Mesothelial cell of epicardium (in vitro differentiated cells): Measurements from ENCODE around the gene ECPAS. TPM values are rescaled to one million over a fixed set of nuclear protein-coding genes. Genes with fewer than 3 reads are reported as not detected.

Experiments
- DNase-seq, 2 experiments: peaks; one replicate each; pipeline ENCODE4 v3.0.0; 2021; ENCODE audit warnings: low spot score in 2 of 2; ENCODE audit not compliant: unreplicated experiment in 2 of 2
- H3K27ac Mint-ChIP-seq: 2 replicates; pipeline ENCODE4 v1.8.0; 2021; ENCODE audit warnings: mixed read lengths
- H3K27me3 Mint-ChIP-seq: 2 replicates; pipeline ENCODE4 v1.8.0; 2021; ENCODE audit warnings: low read depth, mixed read lengths
- H3K36me3 Mint-ChIP-seq: 2 replicates; pipeline ENCODE4 v1.8.0; 2021; ENCODE audit warnings: mixed read lengths
- H3K4me1 Mint-ChIP-seq: 2 replicates; pipeline ENCODE4 v1.8.0; 2021; ENCODE audit warnings: mixed read lengths
- H3K4me3 Mint-ChIP-seq: 2 replicates; pipeline ENCODE4 v1.8.0; 2021; ENCODE audit warnings: mild to moderate bottlenecking, moderate library complexity, mixed read lengths
- H3K9me3 Mint-ChIP-seq: 2 replicates; pipeline ENCODE4 v1.8.0; 2021; ENCODE audit warnings: mixed read lengths
- CTCF ChIP-seq: fragments of 200-600 bp; sonication (generic); IDR thresholded peaks from one replicate; pipeline ENCODE4 v1.5.0; 2021; ENCODE audit warnings: antibody characterized with exemption; ENCODE audit not compliant: unreplicated experiment
- total RNA-seq: library from RNA; stranded (reverse); gene quantifications from 3 replicates; pipeline ENCODE4 v1.2.1, GENCODE V29; 2021

The ECPAS gene
- total RNA-seq, 1 donor from 2014 or later: 84.7 TPM

GRCh38 chr9:111381006-111381405, 103.2 kb downstream of the ECPAS start:
- Mint-ChIP-seq H3K4me1 (no peaks in the 10 kb centered on the region), H3K27me3 (no peaks in the 10 kb centered on the region), H3K36me3 (peaks cover 36% of the 10 kb centered on the region), H3K9me3 (no peaks in the 10 kb centered on the region), H3K4me3 (no peak overlapping the region), H3K27ac (no peak overlapping the region)
- DNase-seq: no peak
- no peak for TF ChIP-seq CTCF

GRCh38 chr9:111375817-111376564, 108.2 kb downstream of the ECPAS start:
- no peak overlapping the region for H3K4me3 Mint-ChIP-seq
- no peak for DNase-seq
- no peak for TF ChIP-seq CTCF
- no peaks in the 10 kb centered on the region for H3K27me3 Mint-ChIP-seq
- no peak overlapping the region for H3K27ac Mint-ChIP-seq
- no peaks in the 10 kb centered on the region for H3K4me1 Mint-ChIP-seq
- H3K9me3 Mint-ChIP-seq: no peaks in the 10 kb centered on the region
- H3K36me3 Mint-ChIP-seq: peaks cover 56% of the 10 kb centered on the region

- Mint-ChIP-seq H3K4me3 (no peak overlapping the region), H3K4me1 (no peaks in the 10 kb centered on the region), H3K36me3 (peaks cover 58% of the 10 kb centered on the region), H3K9me3 (no peaks in the 10 kb centered on the region), H3K27ac (no peak overlapping the region), H3K27me3 (no peaks in the 10 kb centered on the region)
- DNase-seq: no peak
- TF ChIP-seq CTCF: no peak
Measured at GRCh38 chr9:111375062-111375461, 109.1 kb downstream of the ECPAS start.

- H3K27ac Mint-ChIP-seq: no peak overlapping the region
- no peak for DNase-seq
- H3K4me1 Mint-ChIP-seq: no peaks in the 10 kb centered on the region
- no peaks in the 10 kb centered on the region for H3K9me3 Mint-ChIP-seq
- no peaks in the 10 kb centered on the region for H3K27me3 Mint-ChIP-seq
- peaks cover 63% of the 10 kb centered on the region for H3K36me3 Mint-ChIP-seq
- TF ChIP-seq CTCF: no peak
- H3K4me3 Mint-ChIP-seq: no peak overlapping the region
Measured at GRCh38 chr9:111372297-111372696, 111.9 kb downstream of the ECPAS start.

GRCh38 chr9:111366978-111367377, 117.2 kb downstream of the ECPAS start:
- no peak for DNase-seq
- Mint-ChIP-seq H3K36me3 (peaks cover 59% of the 10 kb centered on the region), H3K9me3 (no peaks in the 10 kb centered on the region), H3K4me3 (no peak overlapping the region), H3K4me1 (peaks cover 7% of the 10 kb centered on the region), H3K27me3 (no peaks in the 10 kb centered on the region), H3K27ac (no peak overlapping the region)
- no peak for TF ChIP-seq CTCF
